Panc1 (cell line): Measurements from ENCODE around the gene OR5A1. TPM values are rescaled to one million over a fixed set of nuclear protein-coding genes. Genes with fewer than 3 reads are reported as not detected.

Experiments
- ATAC-seq: fragments of 200-7000 bp; cut with Tn5 transposase; 2 replicates; pipeline ENCODE4 v1.9.1; 2020; ENCODE audit warnings: mild to moderate bottlenecking, moderate library complexity
- BruUV-seq: library from RNA; stranded (reverse); fragments of 400-500 nt; replicated peaks from 2 replicates; lab custom pipeline; 2021; lab: Mats Ljungman, UMichigan
- CTCF ChIA-PET: fragments of 300-600 bp; sonication (Branson Sonifier 250); formaldehyde crosslinking; loops from one replicate; lab custom pipeline; 2022; ENCODE audit warnings: antibody characterized with exemption; lab: Charles Lee
- POLR2A ChIA-PET: fragments of 300-600 bp; sonication (Branson Sonifier 250); formaldehyde crosslinking; loops from one replicate; lab custom pipeline; 2022; ENCODE audit warnings: antibody characterized with exemption; lab: Charles Lee
- DNase-seq: peaks from one replicate; pipeline ENCODE4 v3.0.0-alpha.2; 2010; ENCODE audit warnings: low read depth, low spot score
- H3K27ac ChIP-seq: 2 replicates; pipeline ENCODE4 v1.5.1; 2011; ENCODE audit warnings: mild to moderate bottlenecking, low read length, inconsistent platforms
- H3K27me3 ChIP-seq: fragments of 200-500 bp; sonication (Bioruptor generic); 2 replicates; pipeline ENCODE4 v1.6.0; 2014; ENCODE audit warnings: low read length, inconsistent platforms; ENCODE audit not compliant: control insufficient read depth, insufficient read depth
- H3K36me3 ChIP-seq: fragments of 200-500 bp; sonication (Bioruptor generic); 2 replicates; pipeline ENCODE4 v1.5.1; 2014; ENCODE audit warnings: inconsistent platforms, mild to moderate bottlenecking, low read length, moderate library complexity; ENCODE audit not compliant: control insufficient read depth, insufficient read depth
- H3K4me1 ChIP-seq: 2 replicates; pipeline ENCODE4 v1.5.1; 2011; ENCODE audit warnings: inconsistent platforms, mild to moderate bottlenecking, low read length, moderate library complexity; ENCODE audit not compliant: control insufficient read depth, insufficient read depth
- H3K4me3 ChIP-seq, 2 experiments: 2 replicates each; pipeline ENCODE4 v1.5.1; 2011 to 2012; ENCODE audit warnings: low read depth in 2 of 2, low read length in 2 of 2, mild to moderate bottlenecking in 2 of 2, inconsistent platforms in 1 of 2, moderate library complexity in 1 of 2
- H3K9me3 ChIP-seq: fragments of 200-500 bp; sonication (Bioruptor generic); 2 replicates; pipeline ENCODE4 v1.5.1; 2014; ENCODE audit warnings: low read depth, mild to moderate bottlenecking, inconsistent platforms, low read length, moderate library complexity; ENCODE audit not compliant: control insufficient read depth, insufficient read depth
- POLR2AphosphoS5 ChIP-seq: IDR thresholded peaks from 2 replicates; pipeline ENCODE4 v1.6.1; 2012; ENCODE audit warnings: mild to moderate bottlenecking, low read depth, low read length, moderate library complexity
- SIN3A ChIP-seq: IDR thresholded peaks from 2 replicates; pipeline ENCODE4 v1.6.1; 2012; ENCODE audit warnings: low read depth, mild to moderate bottlenecking, low read length, moderate library complexity, borderline replicate concordance; ENCODE audit not compliant: insufficient read depth
- TCF7L2 ChIP-seq: IDR thresholded peaks from 2 replicates; pipeline ENCODE4 v1.6.1; 2011; ENCODE audit warnings: mild to moderate bottlenecking, low read depth, low read length, inconsistent platforms
- in situ Hi-C: cut with HindIII; loops from 2 replicates; pipeline ENCODE4 v1.10.0; 2016; ENCODE audit warnings: low sequenced_read_pairs, low pct_unique_long_range_greater_than_20kb
- intact Hi-C: fragments of 100-400 bp; cut with micrococcal nuclease; formaldehyde crosslinking; loops from one replicate; pipeline ENCODE4 v1.10.0; 2022; ENCODE audit not compliant: unreplicated experiment
- total RNA-seq: library from RNA; stranded (reverse); gene quantifications from one replicate; pipeline ENCODE4 v1.2.1, GENCODE V29; 2021; ENCODE audit not compliant: unreplicated experiment
- TF ChIP-seq, protein P1 (sequence below), 2 experiments: IDR thresholded peaks; 2 replicates each; pipeline ENCODE4 v1.6.1; 2011 to 2012; ENCODE audit warnings: low read depth in 2 of 2, control low read depth in 1 of 2, low read length in 1 of 2, mild to moderate bottlenecking in 1 of 2, moderate library complexity in 1 of 2; ENCODE audit not compliant: insufficient read depth in 1 of 2
- TF ChIP-seq, protein P2 (sequence below): fragments of 450-650 bp; IDR thresholded peaks from 2 replicates; pipeline ENCODE4 v1.5.1; 2017; ENCODE audit warnings: mild to moderate bottlenecking

The OR5A1 gene
- total RNA-seq, 1 experiment from 2014 or later, result not detected

DNA sequence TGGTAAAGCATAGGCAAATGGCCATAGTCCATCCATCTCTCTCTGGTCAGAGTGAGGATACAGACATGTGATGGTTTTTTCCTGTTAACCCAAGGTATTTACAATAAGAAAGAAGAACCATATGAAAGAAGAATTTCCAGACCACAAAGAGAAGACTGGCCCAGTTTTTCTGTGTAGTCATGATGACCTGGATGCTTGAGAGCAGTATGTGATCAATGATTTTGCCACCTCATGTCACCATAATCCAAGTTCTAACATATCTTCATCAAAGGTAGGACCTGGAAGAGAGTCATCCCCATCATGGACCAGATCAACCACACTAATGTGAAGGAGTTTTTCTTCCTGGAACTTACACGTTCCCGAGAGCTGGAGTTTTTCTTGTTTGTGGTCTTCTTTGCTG, 20.4 kb downstream of the OR5A1 start, which contains the start of gene OR4D6:
Gene OR4D6 (plus strand): TSS at position 301 of the 400 bp plus-strand sequence. CDS start 0 bp downstream, at position 301.
- intact Hi-C loops, result no loop called here
- no peak for DNase-seq
- no TSS peak for BruUV-seq
- H3K9me3 ChIP-seq, result no peaks in the 10 kb centered on the region
- in situ Hi-C loops, result no loop called here
- H3K4me1 ChIP-seq, result no peaks in the 10 kb centered on the region
- ChIA-PET CTCF (no interaction called here), POLR2A (no interaction called here)
- TF ChIP-seq, protein P1, sequence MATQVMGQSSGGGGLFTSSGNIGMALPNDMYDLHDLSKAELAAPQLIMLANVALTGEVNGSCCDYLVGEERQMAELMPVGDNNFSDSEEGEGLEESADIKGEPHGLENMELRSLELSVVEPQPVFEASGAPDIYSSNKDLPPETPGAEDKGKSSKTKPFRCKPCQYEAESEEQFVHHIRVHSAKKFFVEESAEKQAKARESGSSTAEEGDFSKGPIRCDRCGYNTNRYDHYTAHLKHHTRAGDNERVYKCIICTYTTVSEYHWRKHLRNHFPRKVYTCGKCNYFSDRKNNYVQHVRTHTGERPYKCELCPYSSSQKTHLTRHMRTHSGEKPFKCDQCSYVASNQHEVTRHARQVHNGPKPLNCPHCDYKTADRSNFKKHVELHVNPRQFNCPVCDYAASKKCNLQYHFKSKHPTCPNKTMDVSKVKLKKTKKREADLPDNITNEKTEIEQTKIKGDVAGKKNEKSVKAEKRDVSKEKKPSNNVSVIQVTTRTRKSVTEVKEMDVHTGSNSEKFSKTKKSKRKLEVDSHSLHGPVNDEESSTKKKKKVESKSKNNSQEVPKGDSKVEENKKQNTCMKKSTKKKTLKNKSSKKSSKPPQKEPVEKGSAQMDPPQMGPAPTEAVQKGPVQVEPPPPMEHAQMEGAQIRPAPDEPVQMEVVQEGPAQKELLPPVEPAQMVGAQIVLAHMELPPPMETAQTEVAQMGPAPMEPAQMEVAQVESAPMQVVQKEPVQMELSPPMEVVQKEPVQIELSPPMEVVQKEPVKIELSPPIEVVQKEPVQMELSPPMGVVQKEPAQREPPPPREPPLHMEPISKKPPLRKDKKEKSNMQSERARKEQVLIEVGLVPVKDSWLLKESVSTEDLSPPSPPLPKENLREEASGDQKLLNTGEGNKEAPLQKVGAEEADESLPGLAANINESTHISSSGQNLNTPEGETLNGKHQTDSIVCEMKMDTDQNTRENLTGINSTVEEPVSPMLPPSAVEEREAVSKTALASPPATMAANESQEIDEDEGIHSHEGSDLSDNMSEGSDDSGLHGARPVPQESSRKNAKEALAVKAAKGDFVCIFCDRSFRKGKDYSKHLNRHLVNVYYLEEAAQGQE (IDR thresholded peaks at IDR 0.05; ENCODE audit: insufficient read depth in 1 of 2, low read depth in 2 of 2, low read length in 1 of 2), result no peak
- TF ChIP-seq POLR2AphosphoS5 (no peak), TCF7L2 (no peak), SIN3A (no peak)
- TF ChIP-seq, protein P2, sequence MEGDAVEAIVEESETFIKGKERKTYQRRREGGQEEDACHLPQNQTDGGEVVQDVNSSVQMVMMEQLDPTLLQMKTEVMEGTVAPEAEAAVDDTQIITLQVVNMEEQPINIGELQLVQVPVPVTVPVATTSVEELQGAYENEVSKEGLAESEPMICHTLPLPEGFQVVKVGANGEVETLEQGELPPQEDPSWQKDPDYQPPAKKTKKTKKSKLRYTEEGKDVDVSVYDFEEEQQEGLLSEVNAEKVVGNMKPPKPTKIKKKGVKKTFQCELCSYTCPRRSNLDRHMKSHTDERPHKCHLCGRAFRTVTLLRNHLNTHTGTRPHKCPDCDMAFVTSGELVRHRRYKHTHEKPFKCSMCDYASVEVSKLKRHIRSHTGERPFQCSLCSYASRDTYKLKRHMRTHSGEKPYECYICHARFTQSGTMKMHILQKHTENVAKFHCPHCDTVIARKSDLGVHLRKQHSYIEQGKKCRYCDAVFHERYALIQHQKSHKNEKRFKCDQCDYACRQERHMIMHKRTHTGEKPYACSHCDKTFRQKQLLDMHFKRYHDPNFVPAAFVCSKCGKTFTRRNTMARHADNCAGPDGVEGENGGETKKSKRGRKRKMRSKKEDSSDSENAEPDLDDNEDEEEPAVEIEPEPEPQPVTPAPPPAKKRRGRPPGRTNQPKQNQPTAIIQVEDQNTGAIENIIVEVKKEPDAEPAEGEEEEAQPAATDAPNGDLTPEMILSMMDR, result no peak
- ATAC-seq, result no peak
- no peaks in the 10 kb centered on the region for H3K27me3 ChIP-seq
- no peaks in the 10 kb centered on the region for H3K36me3 ChIP-seq
- H3K27ac ChIP-seq, result no peak within 1 kb of the TSS
- H3K4me3 ChIP-seq, result no peak within 1 kb of the TSS

DNA sequence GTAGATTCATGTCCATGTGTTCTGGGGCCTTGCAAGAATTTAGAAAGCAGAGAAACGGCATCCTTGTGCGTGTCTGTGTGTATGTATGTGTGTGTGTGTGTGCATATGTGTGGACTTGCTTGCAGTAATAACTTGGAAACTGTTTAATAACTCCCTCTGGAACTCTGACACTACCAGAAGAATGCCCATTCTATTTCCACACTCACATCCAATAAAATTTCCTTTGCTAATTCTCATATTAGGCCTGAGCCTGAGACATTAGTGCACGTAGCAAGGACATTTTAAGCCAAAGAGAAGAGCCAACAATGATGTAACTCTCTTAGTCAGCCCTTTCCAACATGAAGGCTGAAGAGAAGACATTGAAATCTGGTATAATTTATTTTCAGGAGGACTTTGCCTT, 23.6 kb downstream of the OR5A1 start:
- ChIA-PET CTCF (no interaction called here), POLR2A (no interaction called here)
- no peak for ATAC-seq
- H3K4me1 ChIP-seq, result no peaks in the 10 kb centered on the region
- no TSS peak for BruUV-seq
- intact Hi-C loops, result no loop called here
- in situ Hi-C loops, result no loop called here
- H3K27me3 ChIP-seq, result no peaks in the 10 kb centered on the region
- no peaks in the 10 kb centered on the region for H3K36me3 ChIP-seq
- H3K4me3 ChIP-seq, result no peak overlapping the region
- no peak for TF ChIP-seq TCF7L2
- TF ChIP-seq, protein P2, result no peak
- TF ChIP-seq SIN3A, result no peak
- no peak for TF ChIP-seq POLR2AphosphoS5
- TF ChIP-seq, protein P1 (IDR thresholded peaks at IDR 0.05; ENCODE audit: insufficient read depth in 1 of 2, low read depth in 2 of 2, low read length in 1 of 2), result no peak
- no peak for DNase-seq
- no peak overlapping the region for H3K27ac ChIP-seq
- H3K9me3 ChIP-seq, result no peaks in the 10 kb centered on the region
